ENCODE data around the gene MGAT4A. TPM values are rescaled to one million over a fixed set of nuclear protein-coding genes. Genes with fewer than 3 reads are reported as not detected.

Gene MGAT4A
- total and polyA plus RNA-seq, 10 of the 15 experiments (the other 5 are each of a cell fraction or from before 2014, with no cell fraction given) = 4.3 to 23.4 (median 13.6) TPM

DNA sequence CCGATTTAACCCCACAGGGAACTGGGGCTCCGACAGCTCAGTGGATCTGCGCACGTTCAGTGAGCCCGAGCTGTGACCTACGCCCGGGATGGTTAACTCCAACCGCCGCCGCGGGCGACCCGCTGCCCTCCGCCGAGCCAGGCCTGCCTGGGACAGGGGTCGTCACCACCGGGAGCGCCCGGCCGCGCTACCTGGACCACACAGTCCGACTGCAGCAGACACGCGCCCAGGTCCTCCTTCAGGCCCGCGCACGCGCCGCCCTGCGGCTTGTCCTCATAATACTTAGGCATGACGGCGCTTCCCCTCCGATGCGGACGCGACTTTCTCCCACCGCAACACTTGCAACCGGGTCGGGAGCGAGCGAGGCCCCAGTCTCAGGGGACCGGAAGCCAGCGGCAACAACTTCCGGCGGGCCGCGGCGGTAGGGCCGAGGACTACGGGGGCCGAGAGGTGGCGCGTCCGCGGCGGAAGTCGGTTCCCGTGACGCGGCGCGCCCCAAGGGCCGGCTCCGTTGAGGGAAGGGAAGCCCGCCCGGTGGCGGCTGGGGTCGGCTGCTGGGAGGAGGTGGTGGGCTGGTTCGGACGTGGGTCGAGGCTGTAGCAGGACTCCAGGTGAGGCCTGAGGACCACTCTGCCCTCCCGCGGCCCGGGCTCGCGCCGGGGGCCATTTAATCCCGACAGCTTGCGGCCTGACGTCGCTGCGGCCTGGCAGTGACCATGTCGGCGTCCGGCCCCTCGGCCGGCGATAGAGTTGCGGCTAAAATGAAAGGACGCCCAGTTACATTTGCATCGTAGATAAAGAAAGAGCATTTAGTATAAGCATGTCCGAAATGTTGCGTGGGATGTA is 122.6 kb downstream of the MGAT4A start, which contains the start of the genes COA5 and UNC50 (continued):
- TF ChIP-seq, protein P1, sequence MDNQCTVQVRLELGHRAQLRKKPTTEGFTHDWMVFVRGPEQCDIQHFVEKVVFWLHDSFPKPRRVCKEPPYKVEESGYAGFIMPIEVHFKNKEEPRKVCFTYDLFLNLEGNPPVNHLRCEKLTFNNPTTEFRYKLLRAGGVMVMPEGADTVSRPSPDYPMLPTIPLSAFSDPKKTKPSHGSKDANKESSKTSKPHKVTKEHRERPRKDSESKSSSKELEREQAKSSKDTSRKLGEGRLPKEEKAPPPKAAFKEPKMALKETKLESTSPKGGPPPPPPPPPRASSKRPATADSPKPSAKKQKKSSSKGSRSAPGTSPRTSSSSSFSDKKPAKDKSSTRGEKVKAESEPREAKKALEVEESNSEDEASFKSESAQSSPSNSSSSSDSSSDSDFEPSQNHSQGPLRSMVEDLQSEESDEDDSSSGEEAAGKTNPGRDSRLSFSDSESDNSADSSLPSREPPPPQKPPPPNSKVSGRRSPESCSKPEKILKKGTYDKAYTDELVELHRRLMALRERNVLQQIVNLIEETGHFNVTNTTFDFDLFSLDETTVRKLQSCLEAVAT (IDR thresholded peaks at IDR 0.05) = no peak
- TF ChIP-seq SRF (IDR thresholded peaks at IDR 0.05; ENCODE audit: low read depth in 2 of 2, low read length in 2 of 2) = peak in 1 of 2 experiments; percentile 52; a peak in 1 of 4 replicates
- TF ChIP-seq ZBED1 (IDR thresholded peaks at IDR 0.05; ENCODE audit: borderline replicate concordance) = peak; percentile 81
- TF ChIP-seq POU2F2 (IDR thresholded peaks at IDR 0.05; ENCODE audit: borderline replicate concordance, low read depth, low read length) = peak; percentile 60; the same call in 2 of the 3 replicates
- TF ChIP-seq ATF7 (IDR thresholded peaks at IDR 0.05; ENCODE audit: low read depth) = no peak
- peak; percentile 90 for TF ChIP-seq CREM (IDR thresholded peaks at IDR 0.05; ENCODE audit: low read depth)
- TF ChIP-seq EED (IDR thresholded peaks at IDR 0.05; ENCODE audit: low read depth) = peak; percentile 18; the same call in 1 of the 2 replicates
- peak; percentile 94 for TF ChIP-seq POLR2AphosphoS5 (IDR thresholded peaks at IDR 0.05; ENCODE audit: low read length)
- peak; percentile 65 for TF ChIP-seq FOXK2 (IDR thresholded peaks at IDR 0.05)
- TF ChIP-seq, protein P2, sequence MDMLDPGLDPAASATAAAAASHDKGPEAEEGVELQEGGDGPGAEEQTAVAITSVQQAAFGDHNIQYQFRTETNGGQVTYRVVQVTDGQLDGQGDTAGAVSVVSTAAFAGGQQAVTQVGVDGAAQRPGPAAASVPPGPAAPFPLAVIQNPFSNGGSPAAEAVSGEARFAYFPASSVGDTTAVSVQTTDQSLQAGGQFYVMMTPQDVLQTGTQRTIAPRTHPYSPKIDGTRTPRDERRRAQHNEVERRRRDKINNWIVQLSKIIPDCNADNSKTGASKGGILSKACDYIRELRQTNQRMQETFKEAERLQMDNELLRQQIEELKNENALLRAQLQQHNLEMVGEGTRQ (IDR thresholded peaks at IDR 0.05; ENCODE audit: borderline replicate concordance, low read depth, low read length) = no peak
- TF ChIP-seq, protein P3, sequence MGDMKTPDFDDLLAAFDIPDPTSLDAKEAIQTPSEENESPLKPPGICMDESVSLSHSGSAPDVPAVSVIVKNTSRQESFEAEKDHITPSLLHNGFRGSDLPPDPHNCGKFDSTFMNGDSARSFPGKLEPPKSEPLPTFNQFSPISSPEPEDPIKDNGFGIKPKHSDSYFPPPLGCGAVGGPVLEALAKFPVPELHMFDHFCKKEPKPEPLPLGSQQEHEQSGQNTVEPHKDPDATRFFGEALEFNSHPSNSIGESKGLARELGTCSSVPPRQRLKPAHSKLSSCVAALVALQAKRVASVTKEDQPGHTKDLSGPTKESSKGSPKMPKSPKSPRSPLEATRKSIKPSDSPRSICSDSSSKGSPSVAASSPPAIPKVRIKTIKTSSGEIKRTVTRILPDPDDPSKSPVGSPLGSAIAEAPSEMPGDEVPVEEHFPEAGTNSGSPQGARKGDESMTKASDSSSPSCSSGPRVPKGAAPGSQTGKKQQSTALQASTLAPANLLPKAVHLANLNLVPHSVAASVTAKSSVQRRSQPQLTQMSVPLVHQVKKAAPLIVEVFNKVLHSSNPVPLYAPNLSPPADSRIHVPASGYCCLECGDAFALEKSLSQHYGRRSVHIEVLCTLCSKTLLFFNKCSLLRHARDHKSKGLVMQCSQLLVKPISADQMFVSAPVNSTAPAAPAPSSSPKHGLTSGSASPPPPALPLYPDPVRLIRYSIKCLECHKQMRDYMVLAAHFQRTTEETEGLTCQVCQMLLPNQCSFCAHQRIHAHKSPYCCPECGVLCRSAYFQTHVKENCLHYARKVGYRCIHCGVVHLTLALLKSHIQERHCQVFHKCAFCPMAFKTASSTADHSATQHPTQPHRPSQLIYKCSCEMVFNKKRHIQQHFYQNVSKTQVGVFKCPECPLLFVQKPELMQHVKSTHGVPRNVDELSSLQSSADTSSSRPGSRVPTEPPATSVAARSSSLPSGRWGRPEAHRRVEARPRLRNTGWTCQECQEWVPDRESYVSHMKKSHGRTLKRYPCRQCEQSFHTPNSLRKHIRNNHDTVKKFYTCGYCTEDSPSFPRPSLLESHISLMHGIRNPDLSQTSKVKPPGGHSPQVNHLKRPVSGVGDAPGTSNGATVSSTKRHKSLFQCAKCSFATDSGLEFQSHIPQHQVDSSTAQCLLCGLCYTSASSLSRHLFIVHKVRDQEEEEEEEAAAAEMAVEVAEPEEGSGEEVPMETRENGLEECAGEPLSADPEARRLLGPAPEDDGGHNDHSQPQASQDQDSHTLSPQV (IDR thresholded peaks at IDR 0.05) = no peak
- peak; percentile 69 for TF ChIP-seq NR2C1 (IDR thresholded peaks at IDR 0.05)
- 0 out of 2 replicates have a peak, but pooled peaks have one; percentile 48 for TF ChIP-seq ZSCAN29 (IDR thresholded peaks at IDR 0.05)
- TF ChIP-seq IKZF1 (conservative IDR thresholded peaks at IDR 0.05) = peak; percentile 90
- no peak for TF ChIP-seq BRCA1 (IDR thresholded peaks at IDR 0.05; ENCODE audit: low read depth, low read length)
- peak; percentile 69 for TF ChIP-seq DPF2 (IDR thresholded peaks at IDR 0.05)
- TF ChIP-seq, protein P4, sequence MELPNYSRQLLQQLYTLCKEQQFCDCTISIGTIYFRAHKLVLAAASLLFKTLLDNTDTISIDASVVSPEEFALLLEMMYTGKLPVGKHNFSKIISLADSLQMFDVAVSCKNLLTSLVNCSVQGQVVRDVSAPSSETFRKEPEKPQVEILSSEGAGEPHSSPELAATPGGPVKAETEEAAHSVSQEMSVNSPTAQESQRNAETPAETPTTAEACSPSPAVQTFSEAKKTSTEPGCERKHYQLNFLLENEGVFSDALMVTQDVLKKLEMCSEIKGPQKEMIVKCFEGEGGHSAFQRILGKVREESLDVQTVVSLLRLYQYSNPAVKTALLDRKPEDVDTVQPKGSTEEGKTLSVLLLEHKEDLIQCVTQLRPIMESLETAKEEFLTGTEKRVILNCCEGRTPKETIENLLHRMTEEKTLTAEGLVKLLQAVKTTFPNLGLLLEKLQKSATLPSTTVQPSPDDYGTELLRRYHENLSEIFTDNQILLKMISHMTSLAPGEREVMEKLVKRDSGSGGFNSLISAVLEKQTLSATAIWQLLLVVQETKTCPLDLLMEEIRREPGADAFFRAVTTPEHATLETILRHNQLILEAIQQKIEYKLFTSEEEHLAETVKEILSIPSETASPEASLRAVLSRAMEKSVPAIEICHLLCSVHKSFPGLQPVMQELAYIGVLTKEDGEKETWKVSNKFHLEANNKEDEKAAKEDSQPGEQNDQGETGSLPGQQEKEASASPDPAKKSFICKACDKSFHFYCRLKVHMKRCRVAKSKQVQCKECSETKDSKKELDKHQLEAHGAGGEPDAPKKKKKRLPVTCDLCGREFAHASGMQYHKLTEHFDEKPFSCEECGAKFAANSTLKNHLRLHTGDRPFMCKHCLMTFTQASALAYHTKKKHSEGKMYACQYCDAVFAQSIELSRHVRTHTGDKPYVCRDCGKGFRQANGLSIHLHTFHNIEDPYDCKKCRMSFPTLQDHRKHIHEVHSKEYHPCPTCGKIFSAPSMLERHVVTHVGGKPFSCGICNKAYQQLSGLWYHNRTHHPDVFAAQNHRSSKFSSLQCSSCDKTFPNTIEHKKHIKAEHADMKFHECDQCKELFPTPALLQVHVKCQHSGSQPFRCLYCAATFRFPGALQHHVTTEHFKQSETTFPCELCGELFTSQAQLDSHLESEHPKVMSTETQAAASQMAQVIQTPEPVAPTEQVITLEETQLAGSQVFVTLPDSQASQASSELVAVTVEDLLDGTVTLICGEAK (IDR thresholded peaks at IDR 0.05; ENCODE audit: borderline replicate concordance) = peak; percentile 95

Data from GM12878 (cell line).